NB4 (cell line): ENCODE results near the gene IQCC.

ENCODE experiments used
- MYC ChIP-seq: IDR thresholded peaks from 2 replicates; pipeline ENCODE4 v1.6.1; 2011; ENCODE audit warnings: low read depth, low read length
- POLR2A ChIP-seq: IDR thresholded peaks from 2 replicates; pipeline ENCODE4 v1.6.1; 2011; ENCODE audit warnings: mild to moderate bottlenecking; ENCODE audit not compliant: insufficient read length; ENCODE audit errors: extremely low read depth
- TF ChIP-seq, protein P1 (sequence below): IDR thresholded peaks from one replicate; pipeline ENCODE4 v1.5.1; 2012; ENCODE audit warnings: low read depth, low read length
- TF ChIP-seq, protein P2 (sequence below): IDR thresholded peaks from 2 replicates; pipeline ENCODE4 v1.6.1; 2011; ENCODE audit warnings: low read depth, low read length

DNA sequence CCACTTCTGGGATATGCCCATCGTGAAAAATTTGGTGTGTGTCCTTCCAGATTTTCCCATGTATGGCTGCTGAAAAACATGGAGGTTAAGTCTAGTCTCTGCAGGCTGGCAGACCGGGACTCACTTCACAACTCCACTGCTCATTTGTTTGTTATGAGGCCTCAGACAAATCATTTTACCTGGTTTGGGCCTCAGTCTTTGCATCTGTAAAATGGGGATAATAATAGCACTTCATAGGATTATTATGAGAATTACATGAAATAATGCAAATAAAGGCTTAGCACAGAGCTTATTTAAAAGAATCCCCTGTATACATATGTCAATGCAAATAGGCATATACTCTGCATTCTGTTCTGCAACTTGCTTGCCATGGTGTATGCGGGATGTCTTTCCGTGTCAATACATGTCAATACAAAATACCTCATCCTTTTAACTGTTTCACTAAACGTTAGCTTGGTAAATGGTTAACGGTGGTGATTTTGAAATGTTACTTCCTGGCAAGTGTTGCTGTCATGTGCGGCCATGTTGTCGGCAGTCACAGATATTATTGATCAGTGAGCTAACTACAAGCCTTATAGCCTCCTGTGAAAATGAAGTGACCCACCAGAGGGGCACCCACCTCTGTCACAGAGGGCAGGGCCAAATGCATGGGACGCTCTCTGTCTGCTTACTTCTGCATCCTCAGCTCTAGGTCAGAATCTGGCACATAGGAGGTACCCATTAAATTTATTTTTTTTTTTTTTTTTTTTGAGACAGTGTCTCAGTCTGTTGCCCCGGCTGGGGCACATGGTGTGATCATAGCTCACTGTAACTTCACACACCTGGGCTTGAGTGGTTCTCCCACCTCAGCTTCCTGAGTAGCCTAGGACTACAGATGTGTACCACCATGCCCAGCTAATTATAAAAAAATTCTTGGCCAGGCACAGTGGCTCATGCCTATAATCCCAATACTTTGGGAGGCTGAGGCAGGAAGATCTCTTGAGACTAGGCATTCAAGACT, 49.9 kb downstream of the IQCC start:
- TF ChIP-seq, protein P1, sequence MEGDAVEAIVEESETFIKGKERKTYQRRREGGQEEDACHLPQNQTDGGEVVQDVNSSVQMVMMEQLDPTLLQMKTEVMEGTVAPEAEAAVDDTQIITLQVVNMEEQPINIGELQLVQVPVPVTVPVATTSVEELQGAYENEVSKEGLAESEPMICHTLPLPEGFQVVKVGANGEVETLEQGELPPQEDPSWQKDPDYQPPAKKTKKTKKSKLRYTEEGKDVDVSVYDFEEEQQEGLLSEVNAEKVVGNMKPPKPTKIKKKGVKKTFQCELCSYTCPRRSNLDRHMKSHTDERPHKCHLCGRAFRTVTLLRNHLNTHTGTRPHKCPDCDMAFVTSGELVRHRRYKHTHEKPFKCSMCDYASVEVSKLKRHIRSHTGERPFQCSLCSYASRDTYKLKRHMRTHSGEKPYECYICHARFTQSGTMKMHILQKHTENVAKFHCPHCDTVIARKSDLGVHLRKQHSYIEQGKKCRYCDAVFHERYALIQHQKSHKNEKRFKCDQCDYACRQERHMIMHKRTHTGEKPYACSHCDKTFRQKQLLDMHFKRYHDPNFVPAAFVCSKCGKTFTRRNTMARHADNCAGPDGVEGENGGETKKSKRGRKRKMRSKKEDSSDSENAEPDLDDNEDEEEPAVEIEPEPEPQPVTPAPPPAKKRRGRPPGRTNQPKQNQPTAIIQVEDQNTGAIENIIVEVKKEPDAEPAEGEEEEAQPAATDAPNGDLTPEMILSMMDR, result no peak
- TF ChIP-seq, protein P2, sequence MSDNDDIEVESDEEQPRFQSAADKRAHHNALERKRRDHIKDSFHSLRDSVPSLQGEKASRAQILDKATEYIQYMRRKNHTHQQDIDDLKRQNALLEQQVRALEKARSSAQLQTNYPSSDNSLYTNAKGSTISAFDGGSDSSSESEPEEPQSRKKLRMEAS, result no peak
- TF ChIP-seq MYC (no peak), POLR2A (no peak)
